ENCODE measurements around the gene PRKCZ. TPM values are rescaled to one million over a fixed set of nuclear protein-coding genes. Genes with fewer than 3 reads are reported as not detected.
A peak's percentile ranks its signal among the peaks of the same experiment; 100 is the strongest.

The PRKCZ gene
- total RNA-seq, 4 donors from 2014 or later, result 3.1 to 5.4 (median 4.7) TPM

DNA sequence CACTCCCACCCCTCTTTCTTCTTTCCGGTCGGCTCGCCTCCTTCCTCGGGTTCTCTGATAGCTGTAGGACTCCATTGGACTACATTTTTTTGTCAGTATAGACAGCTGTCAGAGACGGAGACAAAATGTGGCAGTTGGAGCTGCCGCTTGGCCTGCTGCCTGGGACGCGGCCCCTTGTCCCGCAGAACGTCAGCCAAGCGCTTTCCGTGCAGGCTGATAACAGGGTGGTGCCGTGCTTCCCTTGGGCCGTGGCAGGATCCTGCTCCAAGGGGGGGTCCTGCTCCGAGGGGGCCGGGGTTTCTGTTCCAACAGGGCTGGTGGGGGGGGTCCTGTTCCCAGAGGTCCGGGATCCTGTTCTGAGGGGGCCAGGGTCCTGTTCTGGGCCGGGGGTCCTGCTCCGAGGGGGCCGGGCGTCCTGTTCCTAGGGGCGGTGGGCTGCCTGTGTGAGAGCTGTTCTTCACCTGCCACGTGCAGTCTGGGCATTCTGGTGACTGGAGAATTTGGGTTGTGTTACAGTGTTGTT, 182.8 kb downstream of the PRKCZ start:
- H3K4me3 ChIP-seq, result peak overlapping the region; percentile 74 to 96 (median 81)
- H3K9me3 ChIP-seq, result no peaks in the 10 kb centered on the region
- H3K36me3 ChIP-seq, result no peaks in the 10 kb centered on the region
- peak overlapping the region; percentile 89 to 94 (median 92) for H3K27ac ChIP-seq (replicated peaks in 1 of 4)
- TF ChIP-seq, protein P1, sequence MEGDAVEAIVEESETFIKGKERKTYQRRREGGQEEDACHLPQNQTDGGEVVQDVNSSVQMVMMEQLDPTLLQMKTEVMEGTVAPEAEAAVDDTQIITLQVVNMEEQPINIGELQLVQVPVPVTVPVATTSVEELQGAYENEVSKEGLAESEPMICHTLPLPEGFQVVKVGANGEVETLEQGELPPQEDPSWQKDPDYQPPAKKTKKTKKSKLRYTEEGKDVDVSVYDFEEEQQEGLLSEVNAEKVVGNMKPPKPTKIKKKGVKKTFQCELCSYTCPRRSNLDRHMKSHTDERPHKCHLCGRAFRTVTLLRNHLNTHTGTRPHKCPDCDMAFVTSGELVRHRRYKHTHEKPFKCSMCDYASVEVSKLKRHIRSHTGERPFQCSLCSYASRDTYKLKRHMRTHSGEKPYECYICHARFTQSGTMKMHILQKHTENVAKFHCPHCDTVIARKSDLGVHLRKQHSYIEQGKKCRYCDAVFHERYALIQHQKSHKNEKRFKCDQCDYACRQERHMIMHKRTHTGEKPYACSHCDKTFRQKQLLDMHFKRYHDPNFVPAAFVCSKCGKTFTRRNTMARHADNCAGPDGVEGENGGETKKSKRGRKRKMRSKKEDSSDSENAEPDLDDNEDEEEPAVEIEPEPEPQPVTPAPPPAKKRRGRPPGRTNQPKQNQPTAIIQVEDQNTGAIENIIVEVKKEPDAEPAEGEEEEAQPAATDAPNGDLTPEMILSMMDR (IDR thresholded peaks at IDR 0.05), result no peak
- TF ChIP-seq POLR2AphosphoS5 (IDR thresholded peaks at IDR 0.05), result no peak
- no peak for TF ChIP-seq POLR2A (IDR thresholded peaks at IDR 0.05; ENCODE audit: low read depth)
- no peak for TF ChIP-seq EP300 (IDR thresholded peaks at IDR 0.05)
- no peaks in the 10 kb centered on the region for H3K27me3 ChIP-seq
- 46% methylated on average over 23 of the region's 23 CpGs for WGBS
- DNase-seq (ENCODE audit: extremely low spot score), result no peak
- intact Hi-C loops (cut with DNase I), result loop anchor here (5.0 kb wide), 2 partner anchors 36 to 64 kb away; no protein-coding TSS in a partner anchor
- H3K4me1 ChIP-seq, result peaks cover 80 to 91% (median 87%) of the 10 kb centered on the region in 4 donors

DNA sequence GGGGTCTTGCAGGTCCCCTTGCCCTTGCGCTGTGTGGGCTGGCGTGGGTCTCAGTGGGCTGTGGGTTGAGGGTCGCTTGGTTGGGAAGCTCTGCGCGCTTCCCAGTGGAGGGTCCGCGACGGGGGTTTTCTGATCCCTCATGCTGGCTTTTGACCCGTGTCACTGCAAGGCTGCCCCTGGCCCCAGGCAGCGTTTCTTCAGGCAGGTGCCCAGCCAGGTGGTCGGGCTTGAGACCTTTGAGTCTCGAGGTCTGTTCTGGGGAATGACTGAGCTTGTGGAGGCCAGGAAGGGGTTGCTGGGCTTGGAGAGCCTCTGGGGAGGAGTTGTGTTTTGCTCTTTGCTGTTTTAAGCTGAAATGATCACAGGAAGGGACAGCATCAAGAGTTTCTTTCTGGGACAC, 183.3 kb downstream of the PRKCZ start:
- Histone ChIP-seq H3K4me3 (peak overlapping the region; percentile 74 to 96 (median 81)), H3K4me1 (peaks cover 85 to 96% (median 92%) of the 10 kb centered on the region in 4 donors), H3K27me3 (no peaks in the 10 kb centered on the region), H3K9me3 (no peaks in the 10 kb centered on the region), H3K27ac (replicated peaks in 1 of 4) (peak overlapping the region; percentile 89 to 94 (median 92)), H3K36me3 (no peaks in the 10 kb centered on the region)
- intact Hi-C loops (cut with DNase I), result loop anchor here (5.0 kb wide), 2 partner anchors 36 to 64 kb away; no protein-coding TSS in a partner anchor
- TF ChIP-seq, protein P1 (IDR thresholded peaks at IDR 0.05), result no peak
- TF ChIP-seq POLR2A (IDR thresholded peaks at IDR 0.05; ENCODE audit: low read depth) (no peak), POLR2AphosphoS5 (IDR thresholded peaks at IDR 0.05) (no peak), EP300 (IDR thresholded peaks at IDR 0.05) (no peak)
- WGBS, result 56% methylated on average over 12 of the region's 12 CpGs
- DNase-seq (ENCODE audit: extremely low spot score), result no peak

DNA sequence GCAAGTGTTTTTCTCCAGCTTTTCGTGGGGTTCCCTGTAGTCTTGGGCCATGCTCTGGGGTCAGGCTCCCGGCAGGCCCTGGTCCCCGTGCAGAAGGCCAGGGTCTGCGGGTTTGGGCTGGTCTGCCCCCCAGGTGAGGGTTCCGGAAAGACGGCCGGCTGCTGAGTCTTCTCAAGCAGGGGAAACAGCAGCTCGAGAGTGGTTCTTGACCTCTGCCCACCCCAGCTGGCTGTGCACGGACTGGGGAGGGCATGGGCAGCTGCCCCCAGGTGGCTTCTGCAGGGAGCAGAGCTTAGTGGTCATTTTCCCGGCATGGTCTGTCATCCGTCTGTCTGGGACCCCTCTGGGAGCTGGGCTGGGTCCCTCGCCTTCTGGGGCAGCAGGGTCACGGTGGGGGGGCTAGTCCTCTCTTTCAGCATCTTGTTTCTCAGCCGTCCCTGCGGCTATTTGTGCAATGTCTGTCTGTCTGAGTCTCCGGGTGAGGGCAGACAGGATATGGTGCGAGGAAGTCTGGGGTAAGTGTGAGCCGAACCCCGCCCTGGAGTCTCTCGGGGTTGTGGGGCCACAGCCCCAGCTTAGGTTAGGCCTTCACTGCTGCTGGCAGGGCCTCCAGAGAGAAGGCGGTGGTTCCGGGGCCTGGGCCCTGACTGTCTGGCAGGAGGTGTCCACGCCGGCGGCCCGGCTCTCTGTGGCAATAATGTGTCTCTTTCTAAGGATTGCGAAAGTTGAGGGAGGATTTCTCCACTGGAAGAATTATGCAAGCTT, 184.0 kb downstream of the PRKCZ start:
- peak; percentile 98 for DNase-seq (ENCODE audit: extremely low spot score)
- 9% methylated on average over 17 of the region's 27 CpGs for WGBS
- intact Hi-C loops (cut with DNase I), result loop anchor here (5.0 kb wide), 2 partner anchors 37 to 63 kb away; no protein-coding TSS in a partner anchor
- H3K4me3 ChIP-seq, result peak overlapping the region; percentile 74 to 96 (median 81)
- no peaks in the 10 kb centered on the region for H3K27me3 ChIP-seq
- H3K36me3 ChIP-seq, result no peaks in the 10 kb centered on the region
- no peaks in the 10 kb centered on the region for H3K9me3 ChIP-seq
- peak; percentile 81 to 85 for TF ChIP-seq POLR2AphosphoS5 (IDR thresholded peaks at IDR 0.05)
- TF ChIP-seq, protein P1 (IDR thresholded peaks at IDR 0.05), result no peak
- peaks cover 92 to 100% (median 99%) of the 10 kb centered on the region in 4 donors for H3K4me1 ChIP-seq
- H3K27ac ChIP-seq (replicated peaks in 1 of 4), result peak overlapping the region; percentile 89 to 94 (median 92)

DNA sequence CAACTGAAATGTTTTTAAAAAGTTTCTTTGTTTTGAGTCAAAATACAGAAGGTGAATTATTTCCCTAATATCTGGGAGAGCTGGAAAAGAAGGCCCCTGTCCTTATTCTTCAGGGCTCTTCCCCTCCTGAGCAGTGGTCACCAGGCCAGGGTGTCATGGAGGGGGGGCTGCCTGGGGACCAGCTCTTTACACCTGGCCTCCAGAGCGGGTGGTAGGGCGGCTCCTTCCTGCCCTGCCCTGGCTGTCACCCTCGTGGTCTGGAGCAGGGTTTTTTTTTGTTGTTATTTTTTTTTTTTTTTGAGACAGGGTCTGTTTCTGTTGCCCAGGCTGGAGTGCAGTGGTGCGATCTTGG, 184.5 kb downstream of the PRKCZ start:
- Histone ChIP-seq H3K27ac (replicated peaks in 1 of 4) (peak overlapping the region; percentile 89 to 94 (median 92)), H3K9me3 (no peaks in the 10 kb centered on the region), H3K4me3 (peak overlapping the region; percentile 74 to 96 (median 81)), H3K27me3 (no peaks in the 10 kb centered on the region), H3K4me1 (peaks cover 97 to 100% (median 100%) of the 10 kb centered on the region in 4 donors), H3K36me3 (no peaks in the 10 kb centered on the region)
- intact Hi-C loops (cut with DNase I), result loop anchor here (5.0 kb wide), 3 partner anchors 37 to 78 kb away; no protein-coding TSS in a partner anchor
- TF ChIP-seq, protein P1 (IDR thresholded peaks at IDR 0.05), result no peak
- no peak for TF ChIP-seq POLR2A (IDR thresholded peaks at IDR 0.05; ENCODE audit: low read depth)
- no peak for TF ChIP-seq EP300 (IDR thresholded peaks at IDR 0.05)
- no peak for TF ChIP-seq POLR2AphosphoS5 (IDR thresholded peaks at IDR 0.05)
- WGBS, result 24% methylated on average over 4 of the region's 4 CpGs
- no peak for DNase-seq (ENCODE audit: extremely low spot score)

Other genes with a start within 250 kb of the PRKCZ start
- gene GNB1, start 159.3 kb upstream of the PRKCZ start, total RNA-seq, result 100 to 1,000 TPM; 124 to 166 (median 161) TPM
- not detected for gene CALML6, start 135.2 kb upstream of the PRKCZ start, total RNA-seq
- 1 to 10 TPM in 3 of 4 donors, not detected in 1; 1.4 to 6.3 (median 4.2) TPM for gene TMEM52, start 131.1 kb upstream of the PRKCZ start, total RNA-seq
- gene CFAP74, start 46.6 kb upstream of the PRKCZ start, total RNA-seq, result not detected
- gene GABRD, start 31.1 kb upstream of the PRKCZ start, total RNA-seq, result not detected
- 10 to 100 TPM; 37.9 to 81.7 (median 55.7) TPM for gene FAAP20, start 144.4 kb downstream of the PRKCZ start, total RNA-seq
- gene SKI, start 177.9 kb downstream of the PRKCZ start, total RNA-seq, result 100 to 1,000 TPM in 2 of 4 donors, 10 to 100 TPM in 2; 70.1 to 190 (median 124) TPM

All from esophagus muscularis mucosa (tissue), 4 donors.